ENCODE results near the gene SCUBE2. TPM values are rescaled to one million over a fixed set of nuclear protein-coding genes. Genes with fewer than 3 reads are reported as not detected.

SCUBE2 gene
- polyA plus RNA-seq, 1 of the 3 experiments (the other 2 are of a cell fraction) = 0.76 TPM

GRCh38 chr11:9059406-9059805 lies 32.0 kb downstream of the SCUBE2 start (continued):
- TF ChIP-seq USF2 (IDR thresholded peaks at IDR 0.05; ENCODE audit: borderline replicate concordance, low read depth, low read length) = no peak
- TF ChIP-seq ELF1 (IDR thresholded peaks at IDR 0.05) = no peak
- no peak for TF ChIP-seq RCOR1 (IDR thresholded peaks at IDR 0.05; ENCODE audit: low read length)
- TF ChIP-seq ZBTB33 (IDR thresholded peaks at IDR 0.05; ENCODE audit: borderline replicate concordance, low read depth) = no peak

GRCh38 chr11:9057888-9058287 lies 33.5 kb downstream of the SCUBE2 start:
- DNase-seq = no peak
- Histone ChIP-seq H3K9me3 (no peaks in the 10 kb centered on the region), H2AFZ (ENCODE audit: low read depth) (no peak overlapping the region), H3K27ac (ENCODE audit: low read depth in 2 of 2, low read length in 1 of 2) (no peak overlapping the region), H3K27me3 (ENCODE audit: insufficient read depth) (no peaks in the 10 kb centered on the region), H3K4me3 (ENCODE audit: low read depth in 2 of 2, low read length in 1 of 2) (no peak overlapping the region), H3K4me1 (ENCODE audit: control insufficient read depth in 1 of 2, insufficient read depth in 2 of 2, low read depth in 1 of 2, low read length in 1 of 2) (peaks cover 0 to 4% of the 10 kb centered on the region in 2 experiments; a peak in 1 of 4 replicates), H3K79me2 (ENCODE audit: insufficient read depth) (no peaks in the 10 kb centered on the region), H3K36me3 (replicated peaks in 1 of 2; ENCODE audit: control insufficient read depth in 1 of 2, insufficient read depth in 2 of 2, low read length in 1 of 2) (no peaks in the 10 kb centered on the region), H3K9ac (no peak overlapping the region), H3F3A (replicated peaks; ENCODE audit: insufficient read depth) (no peaks in the 10 kb centered on the region), H4K20me1 (ENCODE audit: insufficient read depth) (no peaks in the 10 kb centered on the region), H3K9me2 (no peaks in the 10 kb centered on the region), H3K4me2 (no peak overlapping the region)
- ChIA-PET POLR2A (no interaction called here), CTCF (interaction anchor here (1.3 kb wide), 2 partner anchors 42 to 44 kb away, joined by 3 to 5 read pairs; no protein-coding TSS in a partner anchor)
- TF ChIP-seq TCF12 (IDR thresholded peaks at IDR 0.05) (no peak), IRF3 (IDR thresholded peaks at IDR 0.05; ENCODE audit: low read depth, low read length) (no peak), RAD21 (IDR thresholded peaks at IDR 0.05; ENCODE audit: low read length) (no peak), TEAD4 (IDR thresholded peaks at IDR 0.05; ENCODE audit: borderline replicate concordance, insufficient read depth) (no peak), NRF1 (IDR thresholded peaks at IDR 0.05; ENCODE audit: low read depth, low read length) (no peak), SMC3 (IDR thresholded peaks at IDR 0.05; ENCODE audit: low read depth, low read length) (no peak), RFX5 (IDR thresholded peaks at IDR 0.05; ENCODE audit: low read length) (no peak), MAX (IDR thresholded peaks at IDR 0.05; ENCODE audit: low read depth) (no peak), NFIC (IDR thresholded peaks at IDR 0.05; ENCODE audit: borderline replicate concordance) (no peak), RXRA (IDR thresholded peaks at IDR 0.05; ENCODE audit: borderline replicate concordance, low read depth) (no peak), GABPA (IDR thresholded peaks at IDR 0.05; ENCODE audit: low read depth) (no peak), GATA2 (CRISPR knock-in tag; IDR thresholded peaks at IDR 0.05) (no peak), EZH2phosphoT487 (IDR thresholded peaks at IDR 0.05; ENCODE audit: borderline replicate concordance, low read depth) (no peak), USF1 (IDR thresholded peaks at IDR 0.05; ENCODE audit: borderline replicate concordance, low read depth) (no peak), MXI1 (IDR thresholded peaks at IDR 0.05; ENCODE audit: low read depth, low read length) (no peak), SIN3A (IDR thresholded peaks at IDR 0.05; ENCODE audit: borderline replicate concordance, low read depth, low read length) (no peak), ZBTB33 (IDR thresholded peaks at IDR 0.05; ENCODE audit: borderline replicate concordance, low read depth) (no peak), TAF1 (IDR thresholded peaks at IDR 0.05; ENCODE audit: borderline replicate concordance, low read depth, low read length) (no peak), EP300 (IDR thresholded peaks at IDR 0.05; ENCODE audit: borderline replicate concordance in 1 of 2, low read depth in 1 of 2, low read length in 1 of 2) (no peak), ELF1 (IDR thresholded peaks at IDR 0.05) (no peak)
- 87% methylated on average over 4 of the region's 4 CpGs for WGBS (ENCODE audit: low lambda C conversion rate)

Measured in SK-N-SH (cell line).